Right lobe of liver (tissue), 6 donors: ENCODE measurements around the gene BUB3. TPM values are rescaled to one million over a fixed set of nuclear protein-coding genes. Genes with fewer than 3 reads are reported as not detected.
A peak's percentile ranks its signal among the peaks of the same experiment; 100 is the strongest.
"Not testable (repeated sequence)": the region's sequence is repeated elsewhere in the genome, so short reads cannot be mapped to it uniquely, and the experiment has no call there.

ENCODE experiments used
- ATAC-seq, 4 donors: fragments of 200-7000 bp; cut with Tn5 transposase; one replicate each; pipeline ENCODE4 v1.9.1; 2020; ENCODE audit warnings: mild to moderate bottlenecking in 4 of 4, moderate library complexity in 4 of 4
- DNase-seq, 3 donors: peaks; one replicate each; pipeline ENCODE4 v3.0.0-alpha.2; 2020
- H3K27ac ChIP-seq, 3 donors: fragments of 200-600 bp; one replicate each; pipeline ENCODE4 v1.8.0; 2022
- H3K27me3 ChIP-seq, 2 donors: fragments of 200-600 bp; one replicate each; pipeline ENCODE4 v1.8.0; 2022
- H3K36me3 ChIP-seq, 4 donors: fragments of 200-600 bp; sonication (generic) in 1 of 4; one replicate each; pipeline versions ENCODE4 v1.5.1 to v1.8.0; 2017 to 2022; ENCODE audit warnings: control low read depth in 1 of 4
- H3K4me1 ChIP-seq, 4 donors: fragments of 200-600 bp; sonication (generic) in 1 of 4; one replicate each; pipeline versions ENCODE4 v1.5.1 to v1.8.0; 2017 to 2022; ENCODE audit warnings: control low read depth in 1 of 4
- H3K4me3 ChIP-seq, 3 donors: fragments of 200-600 bp; one replicate each; pipeline ENCODE4 v1.8.0; 2022
- H3K9me3 ChIP-seq, 4 donors: fragments of 200-600 bp; sonication (generic) in 1 of 4; one replicate each; pipeline versions ENCODE4 v1.5.1 to v1.8.0; 2017 to 2022; ENCODE audit warnings: control low read depth in 1 of 4
- POLR2A ChIP-seq: fragments of 450-650 bp; IDR thresholded peaks from one replicate; pipeline ENCODE4 v1.6.1; 2017; ENCODE audit warnings: antibody characterized with exemption, mild to moderate bottlenecking
- WGBS: methylation state at CpG from one replicate; pipeline ENCODE4 v1.1.6; 2018; ENCODE audit warnings: low coverage, low lambda C conversion rate; ENCODE audit not compliant: insufficient coverage; ENCODE audit errors: missing lambda C conversion rate; 5-methylcytosine and 5-hydroxymethylcytosine counted together
- intact Hi-C, 2 donors: fragments of 100-400 bp; cut with DNase I; formaldehyde crosslinking; loops; one replicate each; pipeline versions ENCODE4 v1.11.2 to v1.14.1; 2022
- total RNA-seq, 6 experiments: library from RNA; depleted of rRNA in 2 of 6; stranded (reverse); fragments of >200 nt in 2 of 6; fragmentation: NEBNext Ultra II Directional in 3 of 6; extraction: Animal tissue kit (Norgen Biotek cat#: 25700) in 3 of 6; gene quantifications; one replicate each; pipeline versions ENCODE4 v1.1.0 to v1.2.4, GENCODE V29; 2016 to 2023
- TF ChIP-seq, protein P1 (sequence below), 4 donors: fragments of 200-600 bp in 3 of 4; fragments of 450-650 bp in 1 of 4; IDR thresholded peaks; one replicate each; pipeline versions ENCODE4 v1.5.1 to v1.8.0; 2016 to 2022; ENCODE audit warnings: antibody characterized with exemption in 4 of 4, mild to moderate bottlenecking in 2 of 4
- donor health status: DM: no; HTN: yes; CAD: no.
- donor health status: DM: no; HTN: no; CAD: no.
- donor health status: DM: no; HTN: no; CAD: no.
- donor health status: DM: no; HTN: yes; CAD: no.
- donor health status: DM: no; HTN: yes; CAD: no.

BUB3 gene
- total RNA-seq, 6 experiments from 2014 or later, result 24.1 to 50.9 (median 31.2) TPM

- no peak for ATAC-seq
- no peaks in the 10 kb centered on the region for H3K9me3 ChIP-seq
- H3K4me3 ChIP-seq, result no peak overlapping the region
- H3K4me1 ChIP-seq, result no peaks in the 10 kb centered on the region
- no peak for TF ChIP-seq POLR2A
- TF ChIP-seq, protein P1, sequence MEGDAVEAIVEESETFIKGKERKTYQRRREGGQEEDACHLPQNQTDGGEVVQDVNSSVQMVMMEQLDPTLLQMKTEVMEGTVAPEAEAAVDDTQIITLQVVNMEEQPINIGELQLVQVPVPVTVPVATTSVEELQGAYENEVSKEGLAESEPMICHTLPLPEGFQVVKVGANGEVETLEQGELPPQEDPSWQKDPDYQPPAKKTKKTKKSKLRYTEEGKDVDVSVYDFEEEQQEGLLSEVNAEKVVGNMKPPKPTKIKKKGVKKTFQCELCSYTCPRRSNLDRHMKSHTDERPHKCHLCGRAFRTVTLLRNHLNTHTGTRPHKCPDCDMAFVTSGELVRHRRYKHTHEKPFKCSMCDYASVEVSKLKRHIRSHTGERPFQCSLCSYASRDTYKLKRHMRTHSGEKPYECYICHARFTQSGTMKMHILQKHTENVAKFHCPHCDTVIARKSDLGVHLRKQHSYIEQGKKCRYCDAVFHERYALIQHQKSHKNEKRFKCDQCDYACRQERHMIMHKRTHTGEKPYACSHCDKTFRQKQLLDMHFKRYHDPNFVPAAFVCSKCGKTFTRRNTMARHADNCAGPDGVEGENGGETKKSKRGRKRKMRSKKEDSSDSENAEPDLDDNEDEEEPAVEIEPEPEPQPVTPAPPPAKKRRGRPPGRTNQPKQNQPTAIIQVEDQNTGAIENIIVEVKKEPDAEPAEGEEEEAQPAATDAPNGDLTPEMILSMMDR (IDR thresholded peaks at IDR 0.05), result no peak
- H3K27me3 ChIP-seq, result no peaks in the 10 kb centered on the region
- DNase-seq, result no peak
- intact Hi-C loops, result no loop called here
- H3K27ac ChIP-seq, result no peak overlapping the region
- H3K36me3 ChIP-seq, result peaks cover 0 to 42% (median 13%) of the 10 kb centered on the region in 4 donors
- 93% methylated on average over 2 of the region's 2 CpGs for WGBS
Measured at GRCh38 chr10:123164319-123164718, 10.1 kb downstream of the BUB3 start.

GRCh38 chr10:123165445-123166072 is 11.4 kb downstream of the BUB3 start:
- Histone ChIP-seq H3K4me3 (no peak overlapping the region), H3K9me3 (no peaks in the 10 kb centered on the region), H3K36me3 (peaks cover 0 to 38% (median 13%) of the 10 kb centered on the region in 4 donors), H3K27ac (no peak overlapping the region), H3K4me1 (peaks cover 0 to 2% (median 0%) of the 10 kb centered on the region in 4 donors), H3K27me3 (no peaks in the 10 kb centered on the region)
- WGBS, result 71% methylated on average over 4 of the region's 4 CpGs
- TF ChIP-seq POLR2A, result no peak
- TF ChIP-seq, protein P1 (IDR thresholded peaks at IDR 0.05), result no peak
- no peak for ATAC-seq
- no peak for DNase-seq
- intact Hi-C loops, result no loop called here

DNA sequence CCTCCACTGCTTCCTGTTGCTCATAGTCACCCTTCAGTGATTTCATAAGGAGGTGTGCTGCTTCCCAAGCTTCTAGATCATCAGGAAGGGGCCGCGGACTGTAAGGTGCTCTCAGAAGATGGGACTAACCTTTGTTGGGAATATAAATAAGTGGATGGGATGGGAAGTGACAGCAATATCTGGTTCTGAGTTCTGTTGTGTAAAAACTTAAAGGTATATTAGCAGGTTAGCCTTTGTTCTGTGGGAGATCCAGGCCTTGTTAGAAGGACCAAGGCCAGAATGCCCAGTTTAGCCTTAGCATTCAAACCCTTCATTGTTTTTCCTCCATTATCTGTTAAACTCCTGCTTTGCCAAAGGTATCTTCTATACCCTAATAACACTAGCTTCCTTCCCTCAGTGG is 12.4 kb downstream of the BUB3 start:
- H3K4me3 ChIP-seq, result no peak overlapping the region
- intact Hi-C loops, result no loop called here
- TF ChIP-seq, protein P1 (IDR thresholded peaks at IDR 0.05), result no peak
- no peak for TF ChIP-seq POLR2A
- no peaks in the 10 kb centered on the region for H3K9me3 ChIP-seq
- peaks cover 0 to 5% (median 0%) of the 10 kb centered on the region in 4 donors for H3K4me1 ChIP-seq
- H3K36me3 ChIP-seq, result peaks cover 0 to 29% (median 12%) of the 10 kb centered on the region in 4 donors
- DNase-seq (no peak), ATAC-seq (no peak)
- H3K27me3 ChIP-seq, result no peaks in the 10 kb centered on the region
- WGBS, result 86% methylated on average over 2 of the region's 2 CpGs
- no peak overlapping the region for H3K27ac ChIP-seq

DNA sequence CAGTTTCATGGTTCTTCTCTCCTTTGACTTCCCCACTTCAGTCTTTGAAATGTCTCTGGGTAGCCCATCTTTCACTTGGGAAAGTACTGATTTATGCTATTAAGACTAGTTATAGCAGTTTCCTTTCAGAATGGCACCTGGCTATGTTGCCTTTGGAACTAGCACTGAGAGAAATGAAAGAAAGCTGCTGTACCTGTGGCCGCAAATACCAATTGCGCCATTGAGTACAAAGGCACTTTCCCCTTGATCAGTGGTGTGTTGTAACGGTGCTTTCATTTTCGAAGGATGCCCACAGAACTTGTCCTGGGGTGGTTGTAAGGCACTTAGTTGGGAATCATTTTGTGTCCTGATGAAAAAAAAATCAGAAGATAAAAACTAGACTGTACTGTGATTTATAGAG is 16.8 kb downstream of the BUB3 start:
- intact Hi-C loops, result no loop called here
- Histone ChIP-seq H3K4me3 (no peak overlapping the region), H3K27ac (peak overlapping the region in 2 of 3 donors; percentile 2 to 3), H3K9me3 (no peaks in the 10 kb centered on the region), H3K36me3 (no peaks in the 10 kb centered on the region), H3K4me1 (peaks cover 0 to 5% (median 0%) of the 10 kb centered on the region in 4 donors), H3K27me3 (no peaks in the 10 kb centered on the region)
- no peak for TF ChIP-seq POLR2A
- TF ChIP-seq, protein P1 (IDR thresholded peaks at IDR 0.05), result no peak
- peak in 1 of 3 donors; percentile 62 for DNase-seq
- peak; percentile 90 to 96 (median 92) for ATAC-seq
- 32% methylated on average over 4 of the region's 4 CpGs for WGBS

DNA sequence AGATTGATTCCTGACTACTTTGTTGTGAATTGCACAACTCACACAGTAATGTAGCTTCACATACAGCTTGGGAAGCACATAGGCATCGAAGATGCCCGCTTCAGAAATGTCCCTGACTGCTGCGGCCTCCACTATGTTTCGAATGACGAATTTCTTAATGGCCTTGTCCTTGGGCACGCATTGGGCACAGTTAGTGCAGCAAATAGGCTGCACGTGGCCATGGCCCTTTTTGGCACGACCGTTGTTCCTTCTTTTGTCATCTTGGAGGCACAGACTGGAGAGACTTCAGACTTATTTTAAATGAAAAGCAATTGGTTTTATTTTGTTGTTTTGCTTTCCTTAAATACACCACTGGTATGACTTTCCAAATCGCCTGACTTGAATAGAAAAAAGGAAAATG is 17.4 kb downstream of the BUB3 start:
- H3K36me3 ChIP-seq, ATAC-seq, H3K4me1 ChIP-seq, H3K9me3 ChIP-seq, DNase-seq, intact Hi-C loops, H3K27ac ChIP-seq, H3K27me3 ChIP-seq, H3K4me3 ChIP-seq: not testable (repeated sequence)
- 96% methylated on average over 10 of the region's 10 CpGs for WGBS
